Measurements from ENCODE around the gene CCNF. TPM values are rescaled to one million over a fixed set of nuclear protein-coding genes. Genes with fewer than 3 reads are reported as not detected.

The CCNF gene
- total RNA-seq, 1 experiment from 2014 or later = 60.8 TPM

DNA sequence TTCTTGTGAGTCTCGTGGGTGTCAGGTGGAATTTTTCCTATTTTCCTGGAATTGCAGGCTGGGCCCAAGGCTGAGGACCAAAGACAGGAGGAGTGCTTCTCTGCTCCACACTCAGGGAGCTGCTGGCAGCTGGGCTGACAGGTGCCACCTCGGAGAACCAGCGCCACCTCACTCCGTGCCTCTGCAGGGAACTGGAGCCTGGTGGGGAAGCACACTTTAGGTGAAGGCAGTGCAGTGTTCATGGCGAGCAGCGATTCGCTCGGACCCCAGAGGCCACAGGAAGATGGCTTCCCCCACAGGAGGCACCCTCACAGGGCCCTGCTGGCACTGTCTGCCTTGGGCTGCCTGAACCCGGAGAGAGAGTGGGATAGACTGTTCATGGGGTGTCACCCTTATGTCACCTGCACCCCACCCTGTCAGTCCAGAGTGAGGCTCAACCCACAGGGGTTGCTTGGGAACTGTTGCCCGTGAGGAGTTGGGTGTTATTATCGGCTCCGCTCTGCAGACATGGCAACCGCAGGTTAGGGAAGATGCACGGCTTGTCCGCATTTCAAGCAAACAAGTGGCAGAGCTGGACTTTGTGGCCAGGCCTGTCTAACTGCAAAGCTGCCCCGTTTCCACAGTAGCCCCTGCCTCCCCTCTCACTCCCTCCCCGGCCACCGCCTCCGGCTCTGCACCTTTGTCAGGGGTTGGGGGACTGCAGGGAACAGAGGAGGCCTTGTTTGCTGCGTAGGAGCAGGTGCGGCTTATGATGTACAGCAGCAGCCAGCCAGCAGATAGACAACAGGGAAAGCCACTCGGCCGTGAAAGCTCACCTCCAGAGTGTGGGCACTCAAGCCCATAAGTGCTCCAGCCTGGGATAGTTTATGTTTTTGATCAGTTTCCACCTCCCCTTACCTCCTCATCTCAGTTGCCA lies 61.2 kb downstream of the CCNF start:
- no peak overlapping the region for H3K4me3 ChIP-seq (replicated peaks in 1 of 2; ENCODE audit: low read depth in 1 of 2, low read length in 2 of 2)
- H3K9ac ChIP-seq (ENCODE audit: low read length) = no peak overlapping the region
- intact Hi-C loops (cut with micrococcal nuclease) = no loop called here
- POLR2A ChIA-PET = no interaction called here
- H3K27me3 ChIP-seq (ENCODE audit: insufficient read depth, low read length) = no peaks in the 10 kb centered on the region
- H3K79me2 ChIP-seq (ENCODE audit: insufficient read depth, low read length) = peaks cover 17% of the 10 kb centered on the region; the same call in 1 of the 2 replicates
- no peak overlapping the region for H3K27ac ChIP-seq (ENCODE audit: low read depth, low read length)
- no peaks in the 10 kb centered on the region for H4K20me1 ChIP-seq (ENCODE audit: insufficient read depth)
- no peaks in the 10 kb centered on the region for H3K9me3 ChIP-seq (ENCODE audit: control insufficient read depth in 1 of 2, insufficient read depth in 1 of 2, low read depth in 1 of 2, low read length in 2 of 2)
- no peak overlapping the region for H3K4me2 ChIP-seq (ENCODE audit: low read length)
- BruUV-seq (replicated peaks) = no TSS peak
- TF ChIP-seq, protein P1, sequence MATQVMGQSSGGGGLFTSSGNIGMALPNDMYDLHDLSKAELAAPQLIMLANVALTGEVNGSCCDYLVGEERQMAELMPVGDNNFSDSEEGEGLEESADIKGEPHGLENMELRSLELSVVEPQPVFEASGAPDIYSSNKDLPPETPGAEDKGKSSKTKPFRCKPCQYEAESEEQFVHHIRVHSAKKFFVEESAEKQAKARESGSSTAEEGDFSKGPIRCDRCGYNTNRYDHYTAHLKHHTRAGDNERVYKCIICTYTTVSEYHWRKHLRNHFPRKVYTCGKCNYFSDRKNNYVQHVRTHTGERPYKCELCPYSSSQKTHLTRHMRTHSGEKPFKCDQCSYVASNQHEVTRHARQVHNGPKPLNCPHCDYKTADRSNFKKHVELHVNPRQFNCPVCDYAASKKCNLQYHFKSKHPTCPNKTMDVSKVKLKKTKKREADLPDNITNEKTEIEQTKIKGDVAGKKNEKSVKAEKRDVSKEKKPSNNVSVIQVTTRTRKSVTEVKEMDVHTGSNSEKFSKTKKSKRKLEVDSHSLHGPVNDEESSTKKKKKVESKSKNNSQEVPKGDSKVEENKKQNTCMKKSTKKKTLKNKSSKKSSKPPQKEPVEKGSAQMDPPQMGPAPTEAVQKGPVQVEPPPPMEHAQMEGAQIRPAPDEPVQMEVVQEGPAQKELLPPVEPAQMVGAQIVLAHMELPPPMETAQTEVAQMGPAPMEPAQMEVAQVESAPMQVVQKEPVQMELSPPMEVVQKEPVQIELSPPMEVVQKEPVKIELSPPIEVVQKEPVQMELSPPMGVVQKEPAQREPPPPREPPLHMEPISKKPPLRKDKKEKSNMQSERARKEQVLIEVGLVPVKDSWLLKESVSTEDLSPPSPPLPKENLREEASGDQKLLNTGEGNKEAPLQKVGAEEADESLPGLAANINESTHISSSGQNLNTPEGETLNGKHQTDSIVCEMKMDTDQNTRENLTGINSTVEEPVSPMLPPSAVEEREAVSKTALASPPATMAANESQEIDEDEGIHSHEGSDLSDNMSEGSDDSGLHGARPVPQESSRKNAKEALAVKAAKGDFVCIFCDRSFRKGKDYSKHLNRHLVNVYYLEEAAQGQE (IDR thresholded peaks at IDR 0.05; ENCODE audit: low read depth) = no peak
- TF ChIP-seq FOSL1 (IDR thresholded peaks at IDR 0.05; ENCODE audit: low read depth) = no peak
- TF ChIP-seq JUND (IDR thresholded peaks at IDR 0.05) = no peak
- TF ChIP-seq, protein P2, sequence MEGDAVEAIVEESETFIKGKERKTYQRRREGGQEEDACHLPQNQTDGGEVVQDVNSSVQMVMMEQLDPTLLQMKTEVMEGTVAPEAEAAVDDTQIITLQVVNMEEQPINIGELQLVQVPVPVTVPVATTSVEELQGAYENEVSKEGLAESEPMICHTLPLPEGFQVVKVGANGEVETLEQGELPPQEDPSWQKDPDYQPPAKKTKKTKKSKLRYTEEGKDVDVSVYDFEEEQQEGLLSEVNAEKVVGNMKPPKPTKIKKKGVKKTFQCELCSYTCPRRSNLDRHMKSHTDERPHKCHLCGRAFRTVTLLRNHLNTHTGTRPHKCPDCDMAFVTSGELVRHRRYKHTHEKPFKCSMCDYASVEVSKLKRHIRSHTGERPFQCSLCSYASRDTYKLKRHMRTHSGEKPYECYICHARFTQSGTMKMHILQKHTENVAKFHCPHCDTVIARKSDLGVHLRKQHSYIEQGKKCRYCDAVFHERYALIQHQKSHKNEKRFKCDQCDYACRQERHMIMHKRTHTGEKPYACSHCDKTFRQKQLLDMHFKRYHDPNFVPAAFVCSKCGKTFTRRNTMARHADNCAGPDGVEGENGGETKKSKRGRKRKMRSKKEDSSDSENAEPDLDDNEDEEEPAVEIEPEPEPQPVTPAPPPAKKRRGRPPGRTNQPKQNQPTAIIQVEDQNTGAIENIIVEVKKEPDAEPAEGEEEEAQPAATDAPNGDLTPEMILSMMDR (IDR thresholded peaks at IDR 0.05 in 2 of 3, conservative IDR thresholded peaks at IDR 0.05 in 1 of 3; ENCODE audit: borderline replicate concordance in 1 of 3, insufficient read depth in 1 of 3, low read depth in 2 of 3, low read length in 2 of 3) = no peak
- no peak for TF ChIP-seq YY1 (IDR thresholded peaks at IDR 0.05; ENCODE audit: extremely low read depth, insufficient replicate concordance, low read depth, low read length)
- no peak for TF ChIP-seq ZFX (IDR thresholded peaks at IDR 0.05)
- TF ChIP-seq CBX3 (IDR thresholded peaks at IDR 0.05; ENCODE audit: low read depth) = no peak
- TF ChIP-seq, protein P3, sequence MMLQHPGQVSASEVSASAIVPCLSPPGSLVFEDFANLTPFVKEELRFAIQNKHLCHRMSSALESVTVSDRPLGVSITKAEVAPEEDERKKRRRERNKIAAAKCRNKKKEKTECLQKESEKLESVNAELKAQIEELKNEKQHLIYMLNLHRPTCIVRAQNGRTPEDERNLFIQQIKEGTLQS (IDR thresholded peaks at IDR 0.05) = no peak
- no peak for TF ChIP-seq EZH2phosphoT487 (IDR thresholded peaks at IDR 0.05; ENCODE audit: borderline replicate concordance)
- TF ChIP-seq ZNF274 (IDR thresholded peaks at IDR 0.05; ENCODE audit: low read depth, low read length) = no peak
- no peak for TF ChIP-seq TCF7L2 (IDR thresholded peaks at IDR 0.05; ENCODE audit: borderline replicate concordance, extremely low read depth, insufficient read depth, insufficient read length)
- no peak for TF ChIP-seq POLR2A (IDR thresholded peaks at IDR 0.05; ENCODE audit: borderline replicate concordance, extremely low read depth, insufficient read depth, insufficient read length)
- no peak for TF ChIP-seq SIN3A (IDR thresholded peaks at IDR 0.05; ENCODE audit: low read depth)
- TF ChIP-seq EGR1 (IDR thresholded peaks at IDR 0.05; ENCODE audit: low read depth) = no peak
- TF ChIP-seq SRF (IDR thresholded peaks at IDR 0.05; ENCODE audit: low read depth) = no peak
- TF ChIP-seq POLR2AphosphoS5 (IDR thresholded peaks at IDR 0.05; ENCODE audit: low read depth, low read length) = no peak
- CTCF ChIA-PET = no interaction called here
- ATAC-seq (no peak), DNase-seq (ENCODE audit: low read depth, low spot score) (no peak)
- H3K36me3 ChIP-seq (ENCODE audit: control insufficient read depth in 1 of 2, insufficient read depth in 2 of 2, low read length in 2 of 2) = no peaks in the 10 kb centered on the region; a peak in 1 of 4 replicates
- RAD21 ChIA-PET (ENCODE audit: low non-redundant PET in 1 of 2, low total read pairs in 2 of 2, uncharacterized antibody in 2 of 2, unreplicated experiment in 2 of 2) = no interaction called here
- H3K4me1 ChIP-seq (ENCODE audit: control insufficient read depth in 1 of 2, insufficient read depth in 2 of 2, low read length in 2 of 2) = no peaks in the 10 kb centered on the region
- H3K9me2 ChIP-seq (ENCODE audit: insufficient read depth) = no peaks in the 10 kb centered on the region
- no peak overlapping the region for H2AFZ ChIP-seq (ENCODE audit: low read depth, low read length, poor library complexity, severe bottlenecking)
